ENCODE results near the gene SDHB.

DNA sequence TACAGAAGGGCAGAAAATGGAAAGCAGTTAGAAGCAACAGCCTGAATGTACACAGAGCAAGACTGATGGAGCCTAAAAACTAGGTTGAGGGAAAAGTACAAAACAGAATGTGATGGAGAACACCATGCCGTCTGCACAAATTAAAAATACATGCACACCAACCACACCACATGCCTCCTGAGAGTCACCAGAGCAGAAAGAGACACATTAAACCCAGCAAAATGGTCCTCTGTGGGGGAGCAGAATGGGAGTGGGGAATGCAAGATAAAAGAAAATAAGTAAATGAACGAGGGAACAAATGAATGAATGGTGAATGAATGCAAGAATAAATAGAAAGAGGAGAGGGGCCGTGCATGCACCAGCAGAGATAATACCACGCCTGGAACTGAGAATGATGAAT, 41.3 kb upstream of the SDHB start:
- TF ChIP-seq, protein P1, sequence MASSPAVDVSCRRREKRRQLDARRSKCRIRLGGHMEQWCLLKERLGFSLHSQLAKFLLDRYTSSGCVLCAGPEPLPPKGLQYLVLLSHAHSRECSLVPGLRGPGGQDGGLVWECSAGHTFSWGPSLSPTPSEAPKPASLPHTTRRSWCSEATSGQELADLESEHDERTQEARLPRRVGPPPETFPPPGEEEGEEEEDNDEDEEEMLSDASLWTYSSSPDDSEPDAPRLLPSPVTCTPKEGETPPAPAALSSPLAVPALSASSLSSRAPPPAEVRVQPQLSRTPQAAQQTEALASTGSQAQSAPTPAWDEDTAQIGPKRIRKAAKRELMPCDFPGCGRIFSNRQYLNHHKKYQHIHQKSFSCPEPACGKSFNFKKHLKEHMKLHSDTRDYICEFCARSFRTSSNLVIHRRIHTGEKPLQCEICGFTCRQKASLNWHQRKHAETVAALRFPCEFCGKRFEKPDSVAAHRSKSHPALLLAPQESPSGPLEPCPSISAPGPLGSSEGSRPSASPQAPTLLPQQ (tag by site-specific recombination; IDR thresholded peaks at IDR 0.05), result no peak
- TF ChIP-seq, protein P2, sequence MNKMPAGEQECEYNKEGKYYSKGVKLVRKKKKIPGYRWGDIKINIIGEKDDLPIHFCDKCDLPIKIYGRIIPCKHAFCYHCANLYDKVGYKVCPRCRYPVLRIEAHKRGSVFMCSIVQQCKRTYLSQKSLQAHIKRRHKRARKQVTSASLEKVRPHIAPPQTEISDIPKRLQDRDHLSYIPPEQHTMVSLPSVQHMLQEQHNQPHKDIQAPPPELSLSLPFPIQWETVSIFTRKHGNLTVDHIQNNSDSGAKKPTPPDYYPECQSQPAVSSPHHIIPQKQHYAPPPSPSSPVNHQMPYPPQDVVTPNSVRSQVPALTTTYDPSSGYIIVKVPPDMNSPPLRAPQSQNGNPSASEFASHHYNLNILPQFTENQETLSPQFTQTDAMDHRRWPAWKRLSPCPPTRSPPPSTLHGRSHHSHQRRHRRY (tag by site-specific recombination; IDR thresholded peaks at IDR 0.05), result no peak
- TF ChIP-seq, protein P3, sequence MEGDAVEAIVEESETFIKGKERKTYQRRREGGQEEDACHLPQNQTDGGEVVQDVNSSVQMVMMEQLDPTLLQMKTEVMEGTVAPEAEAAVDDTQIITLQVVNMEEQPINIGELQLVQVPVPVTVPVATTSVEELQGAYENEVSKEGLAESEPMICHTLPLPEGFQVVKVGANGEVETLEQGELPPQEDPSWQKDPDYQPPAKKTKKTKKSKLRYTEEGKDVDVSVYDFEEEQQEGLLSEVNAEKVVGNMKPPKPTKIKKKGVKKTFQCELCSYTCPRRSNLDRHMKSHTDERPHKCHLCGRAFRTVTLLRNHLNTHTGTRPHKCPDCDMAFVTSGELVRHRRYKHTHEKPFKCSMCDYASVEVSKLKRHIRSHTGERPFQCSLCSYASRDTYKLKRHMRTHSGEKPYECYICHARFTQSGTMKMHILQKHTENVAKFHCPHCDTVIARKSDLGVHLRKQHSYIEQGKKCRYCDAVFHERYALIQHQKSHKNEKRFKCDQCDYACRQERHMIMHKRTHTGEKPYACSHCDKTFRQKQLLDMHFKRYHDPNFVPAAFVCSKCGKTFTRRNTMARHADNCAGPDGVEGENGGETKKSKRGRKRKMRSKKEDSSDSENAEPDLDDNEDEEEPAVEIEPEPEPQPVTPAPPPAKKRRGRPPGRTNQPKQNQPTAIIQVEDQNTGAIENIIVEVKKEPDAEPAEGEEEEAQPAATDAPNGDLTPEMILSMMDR (tag by site-specific recombination; IDR thresholded peaks at IDR 0.05), result no peak
- TF ChIP-seq ZNF768 (tag by site-specific recombination; IDR thresholded peaks at IDR 0.05) (no peak), MYNN (tag by site-specific recombination; IDR thresholded peaks at IDR 0.05; ENCODE audit: borderline replicate concordance) (no peak), ZNF248 (tag by site-specific recombination; IDR thresholded peaks at IDR 0.05) (no peak), ZFHX2 (tag by site-specific recombination; conservative IDR thresholded peaks at IDR 0.05) (no peak)

Data from HEK293 (cell line).